ENCODE measurements around the gene NTSR1. TPM values are rescaled to one million over a fixed set of nuclear protein-coding genes. Genes with fewer than 3 reads are reported as not detected.

Gene NTSR1
- total and polyA plus RNA-seq, 2 of the 13 experiments (the other 11 are each of a cell fraction or from before 2014, with no cell fraction given) = 0.09 to 0.12 TPM

DNA sequence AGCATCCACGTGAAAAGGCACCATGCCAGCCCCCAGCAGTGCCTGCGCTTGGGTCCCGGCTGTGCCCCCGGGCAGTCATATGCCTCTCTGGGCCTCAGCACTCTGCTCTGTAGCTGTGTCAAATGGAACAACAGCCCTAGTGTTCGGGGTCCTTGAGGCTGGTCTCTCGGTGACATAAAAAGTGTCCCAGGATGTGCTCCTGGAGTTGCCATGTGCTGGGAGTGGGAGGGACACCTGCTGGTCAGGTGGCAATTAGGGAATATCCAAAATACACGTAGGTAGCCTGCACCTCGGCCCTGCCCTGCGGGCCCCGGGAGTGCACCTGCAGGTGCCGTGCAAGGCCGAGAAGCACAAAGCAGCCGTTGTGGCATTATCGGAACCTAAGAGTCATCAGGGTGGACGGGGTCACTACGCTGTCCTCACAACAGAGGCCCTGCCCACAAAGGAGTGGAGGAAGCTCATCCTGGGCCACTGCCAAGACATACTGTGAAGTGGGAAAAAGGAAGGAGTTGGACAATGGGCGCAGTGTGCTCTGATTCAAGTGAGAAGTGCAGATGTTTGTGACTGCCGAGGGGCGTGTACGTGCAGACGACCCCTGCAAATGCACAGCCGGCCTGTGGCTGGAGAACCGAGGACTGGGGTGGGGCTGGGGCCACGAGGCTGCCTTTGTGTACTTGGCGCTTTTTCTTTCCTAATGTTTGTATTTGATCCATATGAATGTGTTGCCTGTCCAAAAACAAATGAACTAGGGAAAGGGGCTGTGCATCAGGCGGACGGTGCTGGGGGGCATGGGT, 41.7 kb upstream of the NTSR1 start (continued):
- TF ChIP-seq, protein P1, sequence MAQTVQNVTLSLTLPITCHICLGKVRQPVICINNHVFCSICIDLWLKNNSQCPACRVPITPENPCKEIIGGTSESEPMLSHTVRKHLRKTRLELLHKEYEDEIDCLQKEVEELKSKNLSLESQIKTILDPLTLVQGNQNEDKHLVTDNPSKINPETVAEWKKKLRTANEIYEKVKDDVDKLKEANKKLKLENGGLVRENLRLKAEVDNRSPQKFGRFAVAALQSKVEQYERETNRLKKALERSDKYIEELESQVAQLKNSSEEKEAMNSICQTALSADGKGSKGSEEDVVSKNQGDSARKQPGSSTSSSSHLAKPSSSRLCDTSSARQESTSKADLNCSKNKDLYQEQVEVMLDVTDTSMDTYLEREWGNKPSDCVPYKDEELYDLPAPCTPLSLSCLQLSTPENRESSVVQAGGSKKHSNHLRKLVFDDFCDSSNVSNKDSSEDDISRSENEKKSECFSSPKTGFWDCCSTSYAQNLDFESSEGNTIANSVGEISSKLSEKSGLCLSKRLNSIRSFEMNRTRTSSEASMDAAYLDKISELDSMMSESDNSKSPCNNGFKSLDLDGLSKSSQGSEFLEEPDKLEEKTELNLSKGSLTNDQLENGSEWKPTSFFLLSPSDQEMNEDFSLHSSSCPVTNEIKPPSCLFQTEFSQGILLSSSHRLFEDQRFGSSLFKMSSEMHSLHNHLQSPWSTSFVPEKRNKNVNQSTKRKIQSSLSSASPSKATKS (CRISPR knock-in tag; IDR thresholded peaks at IDR 0.05) = no peak
- peak; percentile 70; the same call in 1 of the 2 replicates for TF ChIP-seq ZNF672 (CRISPR knock-in tag; IDR thresholded peaks at IDR 0.05)
- TF ChIP-seq HNRNPL (IDR thresholded peaks at IDR 0.05; ENCODE audit: low read depth, low read length) = peak; percentile 96
- TF ChIP-seq ARNT (IDR thresholded peaks at IDR 0.05) = no peak
- TF ChIP-seq, protein P2, sequence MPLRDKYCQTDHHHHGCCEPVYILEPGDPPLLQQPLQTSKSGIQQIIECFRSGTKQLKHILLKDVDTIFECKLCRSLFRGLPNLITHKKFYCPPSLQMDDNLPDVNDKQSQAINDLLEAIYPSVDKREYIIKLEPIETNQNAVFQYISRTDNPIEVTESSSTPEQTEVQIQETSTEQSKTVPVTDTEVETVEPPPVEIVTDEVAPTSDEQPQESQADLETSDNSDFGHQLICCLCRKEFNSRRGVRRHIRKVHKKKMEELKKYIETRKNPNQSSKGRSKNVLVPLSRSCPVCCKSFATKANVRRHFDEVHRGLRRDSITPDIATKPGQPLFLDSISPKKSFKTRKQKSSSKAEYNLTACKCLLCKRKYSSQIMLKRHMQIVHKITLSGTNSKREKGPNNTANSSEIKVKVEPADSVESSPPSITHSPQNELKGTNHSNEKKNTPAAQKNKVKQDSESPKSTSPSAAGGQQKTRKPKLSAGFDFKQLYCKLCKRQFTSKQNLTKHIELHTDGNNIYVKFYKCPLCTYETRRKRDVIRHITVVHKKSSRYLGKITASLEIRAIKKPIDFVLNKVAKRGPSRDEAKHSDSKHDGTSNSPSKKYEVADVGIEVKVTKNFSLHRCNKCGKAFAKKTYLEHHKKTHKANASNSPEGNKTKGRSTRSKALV (CRISPR knock-in tag; IDR thresholded peaks at IDR 0.05) = peak; percentile 15
- TF ChIP-seq ZNF781 (CRISPR knock-in tag; IDR thresholded peaks at IDR 0.05; ENCODE audit: borderline replicate concordance, not compliant biosample characterization) = no peak
- peak; percentile 71; the same call in 1 of the 2 replicates for TF ChIP-seq ZFP1 (CRISPR knock-in tag; IDR thresholded peaks at IDR 0.05)
- TF ChIP-seq SP5 (CRISPR knock-in tag; IDR thresholded peaks at IDR 0.05; ENCODE audit: borderline replicate concordance, low read depth) = peak; percentile 97
- no peak for TF ChIP-seq ZNF235 (CRISPR knock-in tag; IDR thresholded peaks at IDR 0.05; ENCODE audit: borderline replicate concordance)
- no peak for TF ChIP-seq ATF7 (IDR thresholded peaks at IDR 0.05)
- TF ChIP-seq ATF7 (CRISPR knock-in tag; IDR thresholded peaks at IDR 0.05) = peak; percentile 95
- TF ChIP-seq, protein P3, sequence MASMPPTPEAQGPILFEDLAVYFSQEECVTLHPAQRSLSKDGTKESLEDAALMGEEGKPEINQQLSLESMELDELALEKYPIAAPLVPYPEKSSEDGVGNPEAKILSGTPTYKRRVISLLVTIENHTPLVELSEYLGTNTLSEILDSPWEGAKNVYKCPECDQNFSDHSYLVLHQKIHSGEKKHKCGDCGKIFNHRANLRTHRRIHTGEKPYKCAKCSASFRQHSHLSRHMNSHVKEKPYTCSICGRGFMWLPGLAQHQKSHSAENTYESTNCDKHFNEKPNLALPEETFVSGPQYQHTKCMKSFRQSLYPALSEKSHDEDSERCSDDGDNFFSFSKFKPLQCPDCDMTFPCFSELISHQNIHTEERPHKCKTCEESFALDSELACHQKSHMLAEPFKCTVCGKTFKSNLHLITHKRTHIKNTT (CRISPR knock-in tag; IDR thresholded peaks at IDR 0.05) = no peak
- TF ChIP-seq DMAP1 (CRISPR knock-in tag; IDR thresholded peaks at IDR 0.05) = peak; percentile 90
- peak; percentile 68 for TF ChIP-seq GMEB1 (CRISPR knock-in tag; IDR thresholded peaks at IDR 0.05; ENCODE audit: borderline replicate concordance)
- no peak for TF ChIP-seq GABPA (IDR thresholded peaks at IDR 0.05; ENCODE audit: low read depth, low read length)
- peak; percentile 47; the same call in 1 of the 2 replicates for TF ChIP-seq GABPA (CRISPR knock-in tag; IDR thresholded peaks at IDR 0.05; ENCODE audit: low read depth)
- TF ChIP-seq MIER2 (CRISPR knock-in tag; IDR thresholded peaks at IDR 0.05) = peak; percentile 59
- TF ChIP-seq ZNF790 (CRISPR knock-in tag; IDR thresholded peaks at IDR 0.05; ENCODE audit: borderline replicate concordance) = no peak; the same call in 1 of the 2 replicates
- no peak; the same call in 1 of the 2 replicates for TF ChIP-seq ZNF816 (CRISPR knock-in tag; IDR thresholded peaks at IDR 0.05; ENCODE audit: borderline replicate concordance)
- TF ChIP-seq FOXA3 (CRISPR knock-in tag; IDR thresholded peaks at IDR 0.05) = peak; percentile 91
- TF ChIP-seq ZFP41 (CRISPR knock-in tag; IDR thresholded peaks at IDR 0.05; ENCODE audit: borderline replicate concordance) = no peak; the same call in 1 of the 2 replicates
- no peak for TF ChIP-seq ZNF552 (CRISPR knock-in tag; IDR thresholded peaks at IDR 0.05; ENCODE audit: borderline replicate concordance)
- TF ChIP-seq KAT7 (CRISPR knock-in tag; IDR thresholded peaks at IDR 0.05; ENCODE audit: borderline replicate concordance) = no peak
